K562 (cell line): Measurements from ENCODE around the gene POU1F1. TPM values are rescaled to one million over a fixed set of nuclear protein-coding genes. Genes with fewer than 3 reads are reported as not detected.

Source experiments
- ATAC-seq: fragments of 200-7000 bp; cut with Tn5 transposase; 3 replicates; pipeline ENCODE4 v1.9.1; 2020; ENCODE audit warnings: moderate library complexity
- BruUV-seq: library from RNA; stranded (reverse); fragments of 400-500 nt; replicated peaks from 2 replicates; lab custom pipeline; 2021; lab: Mats Ljungman, UMichigan
- CTCF ChIA-PET: fragments of 300-600 bp; formaldehyde crosslinking; extraction: SDS; loops from one replicate; lab custom pipeline; 2021; ENCODE audit warnings: low intra/inter-chr PET ratio; lab: Yijun Ruan, JAX
- POLR2A ChIA-PET: fragments of 300-600, 350-650 bp; sonication (Branson Sonifier 250); formaldehyde crosslinking; extraction: SDS; loops from one replicate; lab custom pipeline; 2021; ENCODE audit warnings: antibody characterized with exemption, inconsistent platforms; lab: Yijun Ruan, JAX
- DNase-seq, 4 experiments: peaks; one replicate each; pipeline versions ENCODE4 v3.0.0 to v3.0.0-alpha.2; 2011 to 2018; ENCODE audit warnings: low spot score in 3 of 4, mixed read lengths in 3 of 4; ENCODE audit errors: extremely low read depth in 1 of 4
- FAIRE-seq: peaks from 2 replicates; lab custom pipeline; 2011; peaks lifted over from hg19 to GRCh38; lab: Jason Lieb, UNC
- H2AFZ ChIP-seq: 2 replicates; pipeline ENCODE4 v1.6.0; 2011; ENCODE audit warnings: low read depth, low read length, control low read depth, inconsistent platforms
- H3K27ac ChIP-seq: fragments of 200-600 bp; 3 replicates; pipeline ENCODE4 v1.8.0; 2011; ENCODE audit warnings: low read depth, mild to moderate bottlenecking, control low read depth, inconsistent platforms, low read length, moderate library complexity, mixed read lengths; ENCODE audit errors: extremely low read depth
- H3K27me3 ChIP-seq, 2 experiments: fragments of 300-600 bp in 1 of 2; 2 replicates in 1 of 2; 3 replicates in 1 of 2; pipeline versions ENCODE4 v1.6.0 to v1.8.0; 2011; ENCODE audit warnings: inconsistent platforms in 2 of 2, low read length in 2 of 2, mild to moderate bottlenecking in 1 of 2, mixed read lengths in 1 of 2, moderate library complexity in 1 of 2; ENCODE audit not compliant: control insufficient read depth in 2 of 2, insufficient read depth in 2 of 2
- H3K36me3 ChIP-seq: fragments of 300-600 bp; 3 replicates; pipeline ENCODE4 v1.8.0; 2011; ENCODE audit warnings: mild to moderate bottlenecking, low read length, inconsistent platforms; ENCODE audit not compliant: control insufficient read depth, insufficient read depth
- H3K4me1 ChIP-seq, 2 experiments: fragments of 200-600 bp in 1 of 2; replicated peaks in 1 of 2; 2 replicates in 1 of 2; 3 replicates in 1 of 2; pipeline versions ENCODE4 v1.5.1 to v1.8.0; 2011; ENCODE audit warnings: inconsistent platforms in 2 of 2, low read length in 2 of 2, mild to moderate bottlenecking in 1 of 2, mixed read lengths in 1 of 2, moderate library complexity in 1 of 2; ENCODE audit not compliant: control insufficient read depth in 2 of 2, insufficient read depth in 2 of 2
- H3K4me2 ChIP-seq: 2 replicates; pipeline ENCODE4 v1.6.1; 2011; ENCODE audit warnings: low read length, control low read depth, inconsistent platforms, mixed read lengths; ENCODE audit not compliant: insufficient read depth
- H3K4me3 ChIP-seq: fragments of 200-600 bp; sonication (generic), shearing (Covaris generic); 2 replicates; pipeline ENCODE4 v1.5.1; 2016; ENCODE audit warnings: control low read depth, inconsistent platforms
- H3K79me2 ChIP-seq: fragments of 200-600 bp; 3 replicates; pipeline ENCODE4 v1.8.0; 2011; ENCODE audit warnings: low read length, inconsistent platforms; ENCODE audit not compliant: control insufficient read depth, insufficient read depth
- H3K9ac ChIP-seq, 2 experiments: 2 replicates each; pipeline versions ENCODE4 v1.6.0 to v1.6.1; 2011; ENCODE audit warnings: low read depth in 2 of 2, low read length in 2 of 2, control low read depth in 1 of 2, inconsistent platforms in 1 of 2, mild to moderate bottlenecking in 1 of 2, mixed read lengths in 1 of 2; ENCODE audit not compliant: insufficient read depth in 1 of 2
- H3K9me1 ChIP-seq: one replicate; pipeline ENCODE4 v1.6.0; 2011; ENCODE audit warnings: inconsistent platforms, mild to moderate bottlenecking, low read length, moderate library complexity; ENCODE audit not compliant: control insufficient read depth, insufficient read depth
- H3K9me3 ChIP-seq: replicated peaks from 2 replicates; pipeline ENCODE4 v1.5.1; 2011; ENCODE audit warnings: low read depth, low read length, inconsistent platforms; ENCODE audit not compliant: control insufficient read depth, insufficient read depth
- H4K20me1 ChIP-seq: replicated peaks from 2 replicates; pipeline ENCODE4 v1.6.1; 2011; ENCODE audit warnings: low read length, inconsistent platforms, mixed read lengths; ENCODE audit not compliant: control insufficient read depth, insufficient read depth
- EWSR1 ChIP-seq: fragments of 450-650 bp; IDR thresholded peaks from 2 replicates; pipeline ENCODE4 v1.6.1; 2018; ENCODE audit warnings: borderline replicate concordance, mild to moderate bottlenecking, low read depth, moderate library complexity; ENCODE audit not compliant: partially characterized antibody
- HBP1 ChIP-seq: fragments of 450-650 bp; formaldehyde crosslinking; IDR thresholded peaks from 2 replicates; pipeline ENCODE4 v1.4.0; 2022; ENCODE audit warnings: missing genetic modification characterization
- HNRNPH1 ChIP-seq: fragments of 200-400 bp; formaldehyde crosslinking; optimal IDR thresholded peaks from 2 replicates; pipeline ENCODE3; 2017; ENCODE audit warnings: low read depth, mild to moderate bottlenecking, low read length, moderate library complexity
- HOXB6 ChIP-seq: fragments of 250-450 bp; sonication (Bioruptor Pico); IDR thresholded peaks from 2 replicates; pipeline ENCODE4 v1.5.1; 2022; ENCODE audit warnings: mild to moderate bottlenecking, borderline replicate concordance
- IRF2 ChIP-seq: sonication (generic); formaldehyde crosslinking; IDR thresholded peaks from 2 replicates; pipeline ENCODE4 v1.8.1; 2022; ENCODE audit warnings: mild to moderate bottlenecking, missing genetic modification reagents
- NFE2 ChIP-seq: IDR thresholded peaks from 2 replicates; pipeline ENCODE4 v1.6.1; 2014; ENCODE audit warnings: antibody characterized with exemption, low read depth
- NFRKB ChIP-seq: fragments of 450-650 bp; IDR thresholded peaks from 2 replicates; pipeline ENCODE4 v1.6.1; 2016; ENCODE audit warnings: low read depth
- NR1H2 ChIP-seq: sonication (generic); formaldehyde crosslinking; IDR thresholded peaks from 2 replicates; pipeline ENCODE4 v1.4.0; 2020; ENCODE audit warnings: mild to moderate bottlenecking, missing genetic modification reagents
- POU5F1 ChIP-seq: fragments of 150-350 bp; IDR thresholded peaks from 2 replicates; pipeline ENCODE4 v1.6.1; 2014; ENCODE audit warnings: borderline replicate concordance, low read length, low read depth, mild to moderate bottlenecking; ENCODE audit not compliant: partially characterized antibody
- RFX1 ChIP-seq: fragments of 450-650 bp; IDR thresholded peaks from 2 replicates; pipeline ENCODE4 v1.6.1; 2016; ENCODE audit warnings: mild to moderate bottlenecking, moderate library complexity
- SMARCE1 ChIP-seq: fragments of 450-650 bp; IDR thresholded peaks from 2 replicates; pipeline ENCODE4 v1.7.1; 2016; ENCODE audit warnings: mild to moderate bottlenecking
- TAL1 ChIP-seq: fragments of 450-650 bp; IDR thresholded peaks from 2 replicates; pipeline ENCODE4 v1.6.1; 2016; ENCODE audit warnings: mild to moderate bottlenecking
- TBP ChIP-seq: optimal IDR thresholded peaks from 2 replicates; pipeline ENCODE3; 2011; ENCODE audit warnings: low read depth, low read length, improper control_type of control experiment
- TCF3 ChIP-seq: sonication (generic); formaldehyde crosslinking; IDR thresholded peaks from 2 replicates; pipeline ENCODE4 v1.4.0; 2020; ENCODE audit warnings: mild to moderate bottlenecking, missing genetic modification reagents
- TGIF2 ChIP-seq: sonication (generic); formaldehyde crosslinking; IDR thresholded peaks from 2 replicates; pipeline ENCODE4 v1.8.1; 2022; ENCODE audit warnings: mild to moderate bottlenecking, missing genetic modification reagents, moderate library complexity
- ZBTB5 ChIP-seq: fragments of 450-650 bp; IDR thresholded peaks from 2 replicates; pipeline ENCODE4 v1.6.1; 2017; ENCODE audit warnings: antibody characterized with exemption
- ZFP30 ChIP-seq: fragments of 250-450 bp; sonication (Bioruptor Pico); IDR thresholded peaks from 2 replicates; pipeline ENCODE4 v1.8.0; 2022; ENCODE audit warnings: moderate library complexity, mild to moderate bottlenecking, inconsistent platforms, borderline replicate concordance
- ZNF408 ChIP-seq: fragments of 250-450 bp; sonication (Bioruptor Pico); IDR thresholded peaks from 2 replicates; pipeline ENCODE4 v1.4.0; 2020; ENCODE audit warnings: low read depth, mild to moderate bottlenecking, moderate library complexity
- ZSCAN29 ChIP-seq: fragments of 450-650 bp; IDR thresholded peaks from 2 replicates; pipeline ENCODE4 v1.6.1; 2017
- WGBS: fragments of 100-300 bp; shearing (Covaris generic); methylation state at CpG from one replicate; pipeline ENCODE4 v1.1.6; 2016; ENCODE audit warnings: low coverage, mixed read lengths; ENCODE audit not compliant: insufficient coverage; ENCODE audit errors: missing lambda C conversion rate; 5-methylcytosine and 5-hydroxymethylcytosine counted together
- in situ Hi-C: fragments of 300-500 bp; cut with MboI; formaldehyde crosslinking; loops from 4 replicates; pipeline ENCODE4 v1.15.0; 2018; ENCODE audit warnings: inconsistent platforms, mixed read lengths
- intact Hi-C: fragments of 100-400 bp; cut with micrococcal nuclease; formaldehyde crosslinking; loops from 2 replicates; pipeline ENCODE4 v1.14.2; 2022
- polyA plus RNA-seq, 8 experiments: library from polyadenylated mRNA; depleted of rRNA in 4 of 8; stranded (reverse) in 5 of 8; unstranded in 3 of 8; fragments of >200 nt; fragmentation: Nextera tagmentation in 2 of 8; fragmentation: Illumina TruSeq in 1 of 8; extraction: Ambion mirVana in 2 of 8; extraction: Trizol in 1 of 8; gene quantifications; 2 replicates each; pipeline versions ENCODE4 v1.2.1 to v1.2.3, GENCODE V29; 2011 to 2014; ENCODE audit warnings: inconsistent platforms in 1 of 8, missing spikeins in 1 of 8
- total RNA-seq, 7 experiments: library from RNA; depleted of rRNA in 6 of 7; stranded (reverse); fragments of >200 nt in 6 of 7; fragmentation: Illumina TruSeq in 2 of 7; extraction: Trizol in 2 of 7; gene quantifications; 2 replicates each; pipeline versions ENCODE4 v1.2.1 to v1.2.3, GENCODE V29; 2011 to 2021; ENCODE audit warnings: low replicate concordance in 1 of 7

Gene POU1F1
- total and polyA plus RNA-seq, 9 of the 15 experiments (the other 6 are each of a cell fraction or from before 2014, with no cell fraction given) = not detected

- Histone ChIP-seq H3K4me3 (0 out of 2 replicates have a peak overlapping the region, but pooled peaks have one; percentile 85), H3K4me1 (peaks cover 2 to 3% of the 10 kb centered on the region in 2 experiments; a peak in 3 of 5 replicates), H3K9me3 (no peaks in the 10 kb centered on the region), H2AFZ (no peak overlapping the region), H4K20me1 (no peaks in the 10 kb centered on the region; the same call in 1 of the 2 replicates), H3K9me1 (no peaks in the 10 kb centered on the region), H3K27me3 (no peaks in the 10 kb centered on the region), H3K79me2 (peaks cover 22% of the 10 kb centered on the region), H3K36me3 (no peaks in the 10 kb centered on the region; the same call in 2 of the 3 replicates), H3K9ac (no peak overlapping the region), H3K4me2 (peak overlapping the region; percentile 89), H3K27ac (no peak overlapping the region)
- FAIRE-seq (no peak), ATAC-seq (no peak), DNase-seq (no peak)
- 11% methylated on average over 1 of the region's 1 CpG for WGBS
- POLR2A ChIA-PET = no interaction called here
- CTCF ChIA-PET = no interaction called here
- in situ Hi-C loops (no loop called here), intact Hi-C loops (no loop called here)
- TF ChIP-seq EWSR1 (no peak), RFX1 (no peak), ZNF408 (no peak), ZBTB5 (no peak), ZFP30 (CRISPR knock-in tag) (no peak), HOXB6 (CRISPR knock-in tag) (no peak), HBP1 (CRISPR knock-in tag) (no peak), IRF2 (CRISPR knock-in tag) (no peak), NR1H2 (no peak), TCF3 (CRISPR knock-in tag) (no peak), POU5F1 (no peak), ZSCAN29 (no peak), NFRKB (no peak), TAL1 (no peak), SMARCE1 (no peak), HNRNPH1 (no peak), TBP (no peak), NFE2 (no peak), TGIF2 (CRISPR knock-in tag) (no peak)
- BruUV-seq = TSS peak; percentile 38
Measured at GRCh38 chr3:87228316-87228715, 48.1 kb downstream of the POU1F1 start.
